HepG2 (cell line): ENCODE data around the gene ZNF816. TPM values are rescaled to one million over a fixed set of nuclear protein-coding genes. Genes with fewer than 3 reads are reported as not detected.

Experiments used
- ATF1 ChIP-seq: IDR thresholded peaks from 2 replicates; pipeline ENCODE4 v1.6.1; 2016; ENCODE audit warnings: mild to moderate bottlenecking, control low read depth
- ELF3 ChIP-seq: IDR thresholded peaks from 2 replicates; pipeline ENCODE4 v1.6.1; 2016; ENCODE audit warnings: missing genetic modification reagents, missing compliant biosample characterization
- FOXO1 ChIP-seq: sonication (generic); formaldehyde crosslinking; IDR thresholded peaks from 2 replicates; pipeline ENCODE4 v1.4.0; 2020; ENCODE audit warnings: missing genetic modification reagents
- MXI1 ChIP-seq: IDR thresholded peaks from 3 replicates; pipeline ENCODE4 v1.6.1; 2012; ENCODE audit warnings: low read depth, low read length, inconsistent platforms, borderline replicate concordance
- MYPOP ChIP-seq: sonication (generic); formaldehyde crosslinking; IDR thresholded peaks from 2 replicates; pipeline ENCODE4 v1.8.1; 2023; ENCODE audit warnings: mild to moderate bottlenecking, moderate library complexity, missing genetic modification reagents
- NFKBIZ ChIP-seq: IDR thresholded peaks from 2 replicates; pipeline ENCODE4 v1.6.1; 2018; ENCODE audit warnings: missing genetic modification reagents, missing compliant biosample characterization
- PHF20 ChIP-seq: sonication (generic); formaldehyde crosslinking; IDR thresholded peaks from 2 replicates; pipeline ENCODE4 v1.5.0; 2020; ENCODE audit warnings: mild to moderate bottlenecking, missing genetic modification reagents
- SOX13 ChIP-seq, 3 experiments: fragments of 450-650 bp in 1 of 3; sonication (generic) in 1 of 3; formaldehyde crosslinking in 1 of 3; IDR thresholded peaks in 2 of 3; conservative IDR thresholded peaks in 1 of 3; 2 replicates each; pipeline versions ENCODE4 v1.5.0 to v1.6.1; 2016 to 2020; ENCODE audit warnings: antibody characterized with exemption in 1 of 3, mild to moderate bottlenecking in 1 of 3, missing compliant biosample characterization in 1 of 3, missing genetic modification reagents in 1 of 3, moderate library complexity in 1 of 3
- YEATS4 ChIP-seq: sonication (generic); formaldehyde crosslinking; IDR thresholded peaks from 2 replicates; pipeline ENCODE4 v1.4.0; 2020; ENCODE audit warnings: missing genetic modification reagents, borderline replicate concordance
- ZFY ChIP-seq: sonication (generic); formaldehyde crosslinking; IDR thresholded peaks from 2 replicates; pipeline ENCODE4 v1.4.0; 2020; ENCODE audit warnings: missing genetic modification reagents
- ZKSCAN8 ChIP-seq: IDR thresholded peaks from 2 replicates; pipeline ENCODE4 v1.6.1; 2016; ENCODE audit warnings: borderline replicate concordance, missing genetic modification reagents, missing compliant biosample characterization
- ZNF414 ChIP-seq: sonication (generic); formaldehyde crosslinking; IDR thresholded peaks from 2 replicates; pipeline ENCODE4 v1.5.0; 2020; ENCODE audit warnings: missing genetic modification reagents
- ZNF501 ChIP-seq: sonication (generic); formaldehyde crosslinking; IDR thresholded peaks from 2 replicates; pipeline ENCODE4 v1.5.1; 2020; ENCODE audit warnings: mild to moderate bottlenecking, moderate library complexity, missing genetic modification reagents
- ZNF614 ChIP-seq: IDR thresholded peaks from 2 replicates; pipeline ENCODE4 v1.6.1; 2018; ENCODE audit warnings: missing biosample characterization, missing genetic modification reagents, inconsistent platforms, borderline replicate concordance
- ZNF768 ChIP-seq: sonication (generic); formaldehyde crosslinking; IDR thresholded peaks from 2 replicates; pipeline ENCODE4 v1.4.0; 2020; ENCODE audit warnings: missing genetic modification reagents
- polyA plus RNA-seq, 8 experiments: library from polyadenylated mRNA; depleted of rRNA in 3 of 8; stranded (reverse) in 7 of 8; unstranded in 1 of 8; fragments of >200 nt; fragmentation: Illumina TruSeq in 4 of 8; extraction: Trizol in 4 of 8; gene quantifications; 2 replicates each; pipeline versions ENCODE4 v1.2.1 to v1.2.3, GENCODE V29; 2011 to 2016; ENCODE audit warnings: low read depth in 4 of 8, missing spikeins in 1 of 8, mixed read lengths in 1 of 8; ENCODE audit not compliant: insufficient read depth in 1 of 8
- total RNA-seq, 5 experiments: library from RNA; depleted of rRNA; stranded (reverse); fragments of >200 nt; fragmentation: Illumina TruSeq; extraction: Trizol; gene quantifications; 2 replicates each; pipeline ENCODE4 v1.2.3, GENCODE V29; 2016; ENCODE audit warnings: low read depth in 1 of 5
- TF ChIP-seq, protein P1 (sequence below), 2 experiments: IDR thresholded peaks; 2 replicates each; pipeline ENCODE4 v1.6.1; 2011 to 2012; ENCODE audit warnings: low read length in 2 of 2, borderline replicate concordance in 1 of 2, low read depth in 1 of 2, mild to moderate bottlenecking in 1 of 2, moderate library complexity in 1 of 2
- TF ChIP-seq, protein P2 (sequence below): IDR thresholded peaks from 2 replicates; pipeline ENCODE4 v1.6.1; 2012; ENCODE audit warnings: low read depth, low read length, improper control_type of control experiment
- TF ChIP-seq, protein P3 (sequence below): sonication (generic); formaldehyde crosslinking; conservative IDR thresholded peaks from 2 replicates; pipeline ENCODE4 v1.4.0; 2020; ENCODE audit warnings: missing genetic modification reagents

Gene ZNF816
- total and polyA plus RNA-seq, 2 of the 13 experiments (the other 11 are each of a cell fraction or from before 2014, with no cell fraction given): 5.2 to 14.1 TPM

GRCh38 chr19:52922841-52923777 is 39.6 kb downstream of the ZNF816 start, which contains the start of gene ZNF888 (continued):
- TF ChIP-seq MYPOP (CRISPR knock-in tag) (0 out of 2 replicates have a peak, but pooled peaks have one; percentile 27), MXI1 (peak; percentile 66; the same call in 2 of the 3 replicates), ELF3 (peak; percentile 59; the same call in 1 of the 2 replicates), NFKBIZ (CRISPR knock-in tag) (0 out of 2 replicates have a peak, but pooled peaks have one; percentile 37), ZNF414 (CRISPR knock-in tag) (no peak), PHF20 (peak; percentile 52; the same call in 1 of the 2 replicates), ZNF614 (peak; percentile 57; the same call in 1 of the 2 replicates), YEATS4 (CRISPR knock-in tag) (peak; percentile 68; the same call in 1 of the 2 replicates), ZFY (peak; percentile 80), FOXO1 (CRISPR knock-in tag) (no peak), ATF1 (no peak), ZNF768 (CRISPR knock-in tag) (no peak), ZKSCAN8 (CRISPR knock-in tag) (0 out of 2 replicates have a peak, but pooled peaks have one; percentile 14), ZNF501 (CRISPR knock-in tag) (peak; percentile 29; the same call in 1 of the 2 replicates), SOX13 (IDR thresholded peaks at IDR 0.05) (no peak), SOX13 (CRISPR knock-in tag; conservative IDR thresholded peaks at IDR 0.05 in 1 of 2, IDR thresholded peaks at IDR 0.05 in 1 of 2) (no peak)
- TF ChIP-seq, protein P1, sequence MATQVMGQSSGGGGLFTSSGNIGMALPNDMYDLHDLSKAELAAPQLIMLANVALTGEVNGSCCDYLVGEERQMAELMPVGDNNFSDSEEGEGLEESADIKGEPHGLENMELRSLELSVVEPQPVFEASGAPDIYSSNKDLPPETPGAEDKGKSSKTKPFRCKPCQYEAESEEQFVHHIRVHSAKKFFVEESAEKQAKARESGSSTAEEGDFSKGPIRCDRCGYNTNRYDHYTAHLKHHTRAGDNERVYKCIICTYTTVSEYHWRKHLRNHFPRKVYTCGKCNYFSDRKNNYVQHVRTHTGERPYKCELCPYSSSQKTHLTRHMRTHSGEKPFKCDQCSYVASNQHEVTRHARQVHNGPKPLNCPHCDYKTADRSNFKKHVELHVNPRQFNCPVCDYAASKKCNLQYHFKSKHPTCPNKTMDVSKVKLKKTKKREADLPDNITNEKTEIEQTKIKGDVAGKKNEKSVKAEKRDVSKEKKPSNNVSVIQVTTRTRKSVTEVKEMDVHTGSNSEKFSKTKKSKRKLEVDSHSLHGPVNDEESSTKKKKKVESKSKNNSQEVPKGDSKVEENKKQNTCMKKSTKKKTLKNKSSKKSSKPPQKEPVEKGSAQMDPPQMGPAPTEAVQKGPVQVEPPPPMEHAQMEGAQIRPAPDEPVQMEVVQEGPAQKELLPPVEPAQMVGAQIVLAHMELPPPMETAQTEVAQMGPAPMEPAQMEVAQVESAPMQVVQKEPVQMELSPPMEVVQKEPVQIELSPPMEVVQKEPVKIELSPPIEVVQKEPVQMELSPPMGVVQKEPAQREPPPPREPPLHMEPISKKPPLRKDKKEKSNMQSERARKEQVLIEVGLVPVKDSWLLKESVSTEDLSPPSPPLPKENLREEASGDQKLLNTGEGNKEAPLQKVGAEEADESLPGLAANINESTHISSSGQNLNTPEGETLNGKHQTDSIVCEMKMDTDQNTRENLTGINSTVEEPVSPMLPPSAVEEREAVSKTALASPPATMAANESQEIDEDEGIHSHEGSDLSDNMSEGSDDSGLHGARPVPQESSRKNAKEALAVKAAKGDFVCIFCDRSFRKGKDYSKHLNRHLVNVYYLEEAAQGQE (IDR thresholded peaks at IDR 0.05; ENCODE audit: borderline replicate concordance in 1 of 2, low read depth in 1 of 2, low read length in 2 of 2): peak in 1 of 2 experiments; percentile 31; a peak in 1 of 4 replicates
- TF ChIP-seq, protein P2, sequence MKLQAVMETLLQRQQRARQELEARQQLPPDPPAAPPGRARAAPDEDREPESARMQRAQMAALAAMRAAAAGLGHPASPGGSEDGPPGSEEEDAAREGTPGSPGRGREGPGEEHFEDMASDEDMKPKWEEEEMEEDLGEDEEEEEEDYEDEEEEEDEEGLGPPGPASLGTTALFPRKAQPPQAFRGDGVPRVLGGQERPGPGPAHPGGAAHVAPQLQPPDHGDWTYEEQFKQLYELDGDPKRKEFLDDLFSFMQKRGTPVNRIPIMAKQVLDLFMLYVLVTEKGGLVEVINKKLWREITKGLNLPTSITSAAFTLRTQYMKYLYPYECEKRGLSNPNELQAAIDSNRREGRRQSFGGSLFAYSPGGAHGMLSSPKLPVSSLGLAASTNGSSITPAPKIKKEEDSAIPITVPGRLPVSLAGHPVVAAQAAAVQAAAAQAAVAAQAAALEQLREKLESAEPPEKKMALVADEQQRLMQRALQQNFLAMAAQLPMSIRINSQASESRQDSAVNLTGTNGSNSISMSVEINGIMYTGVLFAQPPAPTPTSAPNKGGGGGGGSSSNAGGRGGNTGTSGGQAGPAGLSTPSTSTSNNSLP: no peak
- TF ChIP-seq, protein P3, sequence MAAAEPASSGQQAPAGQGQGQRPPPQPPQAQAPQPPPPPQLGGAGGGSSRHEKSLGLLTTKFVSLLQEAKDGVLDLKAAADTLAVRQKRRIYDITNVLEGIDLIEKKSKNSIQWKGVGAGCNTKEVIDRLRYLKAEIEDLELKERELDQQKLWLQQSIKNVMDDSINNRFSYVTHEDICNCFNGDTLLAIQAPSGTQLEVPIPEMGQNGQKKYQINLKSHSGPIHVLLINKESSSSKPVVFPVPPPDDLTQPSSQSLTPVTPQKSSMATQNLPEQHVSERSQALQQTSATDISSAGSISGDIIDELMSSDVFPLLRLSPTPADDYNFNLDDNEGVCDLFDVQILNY (CRISPR knock-in tag): peak; percentile 91
